ENCODE measurements around the gene ARL2. TPM values are rescaled to one million over a fixed set of nuclear protein-coding genes. Genes with fewer than 3 reads are reported as not detected.
A peak's percentile ranks its signal among the peaks of the same experiment; 100 is the strongest.

The ARL2 gene
- total and polyA plus RNA-seq, 2 donors (not counting 1 experiment from before 2014, with no cell fraction given): 99.2 to 138 TPM

DNA sequence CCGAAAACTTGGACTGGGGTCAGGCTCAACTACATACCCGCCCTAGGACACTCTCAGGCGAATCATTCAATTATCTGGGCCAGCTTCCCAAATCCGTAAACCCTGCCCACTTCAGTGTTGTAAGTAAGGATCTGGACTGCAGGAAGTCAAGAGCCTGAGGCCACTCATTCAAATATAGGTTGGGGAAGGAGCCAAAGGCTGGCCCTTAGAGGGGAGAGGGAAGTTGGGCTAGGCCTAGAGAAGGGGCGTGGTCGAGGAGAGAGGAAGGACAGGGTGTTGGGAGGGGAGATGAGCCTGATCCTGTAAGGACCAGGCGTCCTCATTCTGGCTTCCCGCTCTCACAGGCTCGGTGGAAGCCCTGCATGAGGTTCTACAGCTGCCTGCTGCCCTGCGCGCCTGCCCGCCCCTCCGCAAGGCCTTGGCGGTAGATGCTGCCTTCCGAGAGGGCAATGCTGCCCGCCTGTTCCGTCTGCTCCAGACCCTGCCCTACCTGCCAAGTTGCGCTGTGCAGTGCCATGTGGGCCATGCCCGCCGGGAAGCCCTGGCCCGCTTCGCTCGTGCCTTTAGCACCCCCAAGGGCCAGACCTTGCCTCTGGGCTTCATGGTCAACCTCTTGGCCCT, 30.0 kb downstream of the ARL2 start:
- DNase-seq (ENCODE audit: low read depth in 2 of 2): peak; percentile 23 to 45
- no peaks in the 10 kb centered on the region for H3K27me3 ChIP-seq (ENCODE audit: control insufficient read depth, insufficient read depth, low read length)

GRCh38 chr11:65045061-65045460, 31.1 kb downstream of the ARL2 start:
- no peaks in the 10 kb centered on the region for H3K27me3 ChIP-seq (ENCODE audit: control insufficient read depth, insufficient read depth, low read length)
- peaks cover 9% of the 10 kb centered on the region for H3K79me2 ChIP-seq (ENCODE audit: control insufficient read depth, insufficient read depth, low read length)
- no peak overlapping the region for H3K4me3 ChIP-seq (replicated peaks in 1 of 4; ENCODE audit: control extremely low read depth in 1 of 4, insufficient read depth in 1 of 4, low read depth in 3 of 4, low read length in 4 of 4)
- no peak overlapping the region for H3K4me2 ChIP-seq (ENCODE audit: extremely low read depth, insufficient read depth, low read length)
- H3K9me3 ChIP-seq (ENCODE audit: control insufficient read depth, insufficient read depth, low read depth, low read length): no peaks in the 10 kb centered on the region
- H2AFZ ChIP-seq (ENCODE audit: low read length): no peak overlapping the region
- H3K4me1 ChIP-seq (ENCODE audit: control insufficient read depth, extremely low read depth, insufficient read depth, low read length): no peaks in the 10 kb centered on the region
- H3K27ac ChIP-seq (ENCODE audit: insufficient read depth, low read length): no peak overlapping the region
- H4K20me1 ChIP-seq (ENCODE audit: control insufficient read depth, extremely low read depth, insufficient read depth, low read length): no peaks in the 10 kb centered on the region
- peaks cover 4% of the 10 kb centered on the region for H3K36me3 ChIP-seq (ENCODE audit: control insufficient read depth, insufficient read depth, low read length)
- TF ChIP-seq EZH2 (IDR thresholded peaks at IDR 0.05; ENCODE audit: low read length, missing control alignments): no peak
- TF ChIP-seq, protein P1, sequence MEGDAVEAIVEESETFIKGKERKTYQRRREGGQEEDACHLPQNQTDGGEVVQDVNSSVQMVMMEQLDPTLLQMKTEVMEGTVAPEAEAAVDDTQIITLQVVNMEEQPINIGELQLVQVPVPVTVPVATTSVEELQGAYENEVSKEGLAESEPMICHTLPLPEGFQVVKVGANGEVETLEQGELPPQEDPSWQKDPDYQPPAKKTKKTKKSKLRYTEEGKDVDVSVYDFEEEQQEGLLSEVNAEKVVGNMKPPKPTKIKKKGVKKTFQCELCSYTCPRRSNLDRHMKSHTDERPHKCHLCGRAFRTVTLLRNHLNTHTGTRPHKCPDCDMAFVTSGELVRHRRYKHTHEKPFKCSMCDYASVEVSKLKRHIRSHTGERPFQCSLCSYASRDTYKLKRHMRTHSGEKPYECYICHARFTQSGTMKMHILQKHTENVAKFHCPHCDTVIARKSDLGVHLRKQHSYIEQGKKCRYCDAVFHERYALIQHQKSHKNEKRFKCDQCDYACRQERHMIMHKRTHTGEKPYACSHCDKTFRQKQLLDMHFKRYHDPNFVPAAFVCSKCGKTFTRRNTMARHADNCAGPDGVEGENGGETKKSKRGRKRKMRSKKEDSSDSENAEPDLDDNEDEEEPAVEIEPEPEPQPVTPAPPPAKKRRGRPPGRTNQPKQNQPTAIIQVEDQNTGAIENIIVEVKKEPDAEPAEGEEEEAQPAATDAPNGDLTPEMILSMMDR (conservative IDR thresholded peaks at IDR 0.05 in 1 of 2, IDR thresholded peaks at IDR 0.05 in 1 of 2; ENCODE audit: low read depth in 1 of 2, low read length in 2 of 2): no peak
- H3K9ac ChIP-seq (ENCODE audit: insufficient read depth, low read length): no peak overlapping the region
- DNase-seq (ENCODE audit: low read depth in 2 of 2): no peak

More for the DNA sequence above, 30.0 kb downstream of the ARL2 start:
- Histone ChIP-seq H3K27ac (ENCODE audit: insufficient read depth, low read length) (no peak overlapping the region), H3K79me2 (ENCODE audit: control insufficient read depth, insufficient read depth, low read length) (peaks cover 9% of the 10 kb centered on the region), H3K4me2 (ENCODE audit: extremely low read depth, insufficient read depth, low read length) (no peak overlapping the region), H3K36me3 (ENCODE audit: control insufficient read depth, insufficient read depth, low read length) (peaks cover 4% of the 10 kb centered on the region), H4K20me1 (ENCODE audit: control insufficient read depth, extremely low read depth, insufficient read depth, low read length) (no peaks in the 10 kb centered on the region), H3K4me1 (ENCODE audit: control insufficient read depth, extremely low read depth, insufficient read depth, low read length) (no peaks in the 10 kb centered on the region), H3K9me3 (ENCODE audit: control insufficient read depth, insufficient read depth, low read depth, low read length) (no peaks in the 10 kb centered on the region), H3K9ac (ENCODE audit: insufficient read depth, low read length) (no peak overlapping the region), H3K4me3 (replicated peaks in 1 of 4; ENCODE audit: control extremely low read depth in 1 of 4, insufficient read depth in 1 of 4, low read depth in 3 of 4, low read length in 4 of 4) (no peak overlapping the region), H2AFZ (ENCODE audit: low read length) (no peak overlapping the region)
- TF ChIP-seq EZH2 (IDR thresholded peaks at IDR 0.05; ENCODE audit: low read length, missing control alignments): no peak
- TF ChIP-seq, protein P1 (conservative IDR thresholded peaks at IDR 0.05 in 1 of 2, IDR thresholded peaks at IDR 0.05 in 1 of 2; ENCODE audit: low read depth in 1 of 2, low read length in 2 of 2): no peak

GRCh38 chr11:65045728-65046127, 31.8 kb downstream of the ARL2 start:
- H3K4me2 ChIP-seq (ENCODE audit: extremely low read depth, insufficient read depth, low read length): no peak overlapping the region
- no peak overlapping the region for H3K4me3 ChIP-seq (replicated peaks in 1 of 4; ENCODE audit: control extremely low read depth in 1 of 4, insufficient read depth in 1 of 4, low read depth in 3 of 4, low read length in 4 of 4)
- H3K79me2 ChIP-seq (ENCODE audit: control insufficient read depth, insufficient read depth, low read length): peaks cover 9% of the 10 kb centered on the region
- no peaks in the 10 kb centered on the region for H4K20me1 ChIP-seq (ENCODE audit: control insufficient read depth, extremely low read depth, insufficient read depth, low read length)
- H3K9me3 ChIP-seq (ENCODE audit: control insufficient read depth, insufficient read depth, low read depth, low read length): no peaks in the 10 kb centered on the region
- no peak overlapping the region for H3K27ac ChIP-seq (ENCODE audit: insufficient read depth, low read length)
- H3K36me3 ChIP-seq (ENCODE audit: control insufficient read depth, insufficient read depth, low read length): peaks cover 4% of the 10 kb centered on the region
- no peak for DNase-seq (ENCODE audit: low read depth in 2 of 2)
- H3K27me3 ChIP-seq (ENCODE audit: control insufficient read depth, insufficient read depth, low read length): no peaks in the 10 kb centered on the region
- no peaks in the 10 kb centered on the region for H3K4me1 ChIP-seq (ENCODE audit: control insufficient read depth, extremely low read depth, insufficient read depth, low read length)
- TF ChIP-seq, protein P1 (conservative IDR thresholded peaks at IDR 0.05 in 1 of 2, IDR thresholded peaks at IDR 0.05 in 1 of 2; ENCODE audit: low read depth in 1 of 2, low read length in 2 of 2): no peak
- TF ChIP-seq EZH2 (IDR thresholded peaks at IDR 0.05; ENCODE audit: low read length, missing control alignments): no peak
- H2AFZ ChIP-seq (ENCODE audit: low read length): no peak overlapping the region
- no peak overlapping the region for H3K9ac ChIP-seq (ENCODE audit: insufficient read depth, low read length)
